HUES64 (cell line): ENCODE results near the gene PDZD8.

Experiments
- H3K27ac ChIP-seq: 2 replicates; pipeline ENCODE4 v1.7.0; 2013; ENCODE audit warnings: low read depth, low read length, inconsistent platforms
- H3K27me3 ChIP-seq: 2 replicates; pipeline ENCODE4 v1.6.1; 2013; ENCODE audit warnings: mild to moderate bottlenecking, low read length; ENCODE audit not compliant: insufficient read depth
- H3K36me3 ChIP-seq: 2 replicates; pipeline ENCODE4 v1.6.1; 2013; ENCODE audit warnings: mild to moderate bottlenecking, low read length; ENCODE audit not compliant: insufficient read depth
- H3K4me1 ChIP-seq: 2 replicates; pipeline ENCODE4 v1.6.1; 2013; ENCODE audit warnings: mild to moderate bottlenecking, low read length, moderate library complexity; ENCODE audit not compliant: insufficient read depth
- H3K4me3 ChIP-seq: 2 replicates; pipeline ENCODE4 v1.5.1; 2013; ENCODE audit warnings: mild to moderate bottlenecking, low read length, moderate library complexity
- H3K9ac ChIP-seq: 2 replicates; pipeline ENCODE4 v1.6.1; 2013; ENCODE audit warnings: mild to moderate bottlenecking, low read depth, low read length
- H3K9me3 ChIP-seq: 2 replicates; pipeline ENCODE4 v1.6.1; 2013; ENCODE audit warnings: low read depth, low read length; ENCODE audit not compliant: insufficient read depth
- WGBS: fragments of 150-250, 120-280 bp; methylation state at CpG from one replicate; pipeline ENCODE4 v1.1.7; 2013; ENCODE audit warnings: missing lambda C conversion rate; 5-methylcytosine and 5-hydroxymethylcytosine counted together

The PDZD8 gene

DNA sequence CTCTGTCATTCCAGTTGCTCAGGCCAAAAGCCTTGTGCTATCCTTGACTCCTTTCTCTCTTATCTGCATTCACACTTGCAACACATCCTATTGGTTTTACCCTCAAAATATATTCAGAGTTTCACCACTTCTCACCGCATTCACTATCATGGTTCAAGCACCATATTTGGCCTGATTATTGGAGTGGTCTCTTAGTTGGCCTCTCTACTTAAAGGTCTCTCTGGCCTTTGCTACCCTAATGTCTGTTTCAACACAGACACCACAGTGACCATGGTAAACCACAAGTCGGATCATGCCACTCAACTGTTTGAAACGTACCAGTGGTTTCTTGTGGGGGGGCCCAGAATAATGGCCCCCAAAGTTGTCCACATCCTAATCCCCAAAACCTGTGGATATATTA is 15.2 kb upstream of the PDZD8 start:
- Histone ChIP-seq H3K27ac (no peak overlapping the region), H3K9ac (no peak overlapping the region), H3K9me3 (no peaks in the 10 kb centered on the region), H3K4me1 (no peaks in the 10 kb centered on the region), H3K27me3 (no peaks in the 10 kb centered on the region), H3K36me3 (no peaks in the 10 kb centered on the region), H3K4me3 (no peak overlapping the region)
- 92% methylated on average over 3 of the region's 3 CpGs for WGBS

DNA sequence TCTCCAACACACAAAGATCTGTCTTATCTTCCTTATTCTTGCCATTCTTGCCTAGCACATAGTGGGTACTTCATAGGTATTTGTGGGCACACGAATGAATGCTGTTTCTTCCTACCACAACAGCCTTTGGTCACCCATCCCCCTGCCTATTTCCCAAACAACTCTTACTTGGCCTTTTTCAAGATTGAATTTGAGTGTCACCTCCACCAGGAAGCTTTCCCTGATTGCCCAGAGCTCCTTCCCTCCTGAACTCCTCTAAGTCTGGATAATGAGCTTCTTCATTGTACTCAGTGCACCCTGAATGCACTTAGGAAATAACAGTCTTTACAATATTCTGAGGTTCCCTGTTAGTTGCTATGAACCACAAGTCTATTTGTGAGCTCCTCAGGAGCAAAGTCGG is 11.6 kb upstream of the PDZD8 start:
- H3K27ac ChIP-seq = no peak overlapping the region
- WGBS = 97% methylated on average over 2 of the region's 2 CpGs

DNA sequence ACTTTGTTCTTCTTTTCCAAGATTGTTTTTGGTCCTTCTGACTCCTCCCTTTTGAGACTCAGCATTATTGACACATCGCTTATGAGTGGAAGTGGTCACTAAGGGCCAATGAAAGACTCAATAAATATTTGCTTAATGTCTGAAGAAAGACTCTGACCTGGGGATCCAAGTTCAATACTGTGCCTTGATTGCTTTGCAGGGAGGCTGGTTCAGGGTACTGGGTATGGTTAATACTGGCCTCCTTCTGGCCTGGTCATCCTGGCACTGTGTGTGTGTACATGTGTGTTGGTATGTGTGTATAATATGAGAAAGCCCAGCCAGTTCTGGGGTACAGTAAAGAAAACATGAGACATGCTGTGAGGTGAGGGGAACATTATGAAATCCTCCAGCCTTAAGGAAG is 7.6 kb upstream of the PDZD8 start:
- 59% methylated on average over 1 of the region's 1 CpG for WGBS
- no peak overlapping the region for H3K9ac ChIP-seq
- no peak overlapping the region for H3K4me3 ChIP-seq
- H3K4me1 ChIP-seq = no peaks in the 10 kb centered on the region
- no peaks in the 10 kb centered on the region for H3K9me3 ChIP-seq
- H3K27me3 ChIP-seq = peaks cover 32% of the 10 kb centered on the region
- no peaks in the 10 kb centered on the region for H3K36me3 ChIP-seq
- no peak overlapping the region for H3K27ac ChIP-seq

More for the DNA sequence above, 11.6 kb upstream of the PDZD8 start:
- H3K36me3 ChIP-seq = no peaks in the 10 kb centered on the region
- no peaks in the 10 kb centered on the region; the same call in 1 of the 2 replicates for H3K27me3 ChIP-seq
- no peaks in the 10 kb centered on the region for H3K4me1 ChIP-seq
- no peaks in the 10 kb centered on the region for H3K9me3 ChIP-seq
- H3K4me3 ChIP-seq = no peak overlapping the region
- H3K9ac ChIP-seq = no peak overlapping the region

DNA sequence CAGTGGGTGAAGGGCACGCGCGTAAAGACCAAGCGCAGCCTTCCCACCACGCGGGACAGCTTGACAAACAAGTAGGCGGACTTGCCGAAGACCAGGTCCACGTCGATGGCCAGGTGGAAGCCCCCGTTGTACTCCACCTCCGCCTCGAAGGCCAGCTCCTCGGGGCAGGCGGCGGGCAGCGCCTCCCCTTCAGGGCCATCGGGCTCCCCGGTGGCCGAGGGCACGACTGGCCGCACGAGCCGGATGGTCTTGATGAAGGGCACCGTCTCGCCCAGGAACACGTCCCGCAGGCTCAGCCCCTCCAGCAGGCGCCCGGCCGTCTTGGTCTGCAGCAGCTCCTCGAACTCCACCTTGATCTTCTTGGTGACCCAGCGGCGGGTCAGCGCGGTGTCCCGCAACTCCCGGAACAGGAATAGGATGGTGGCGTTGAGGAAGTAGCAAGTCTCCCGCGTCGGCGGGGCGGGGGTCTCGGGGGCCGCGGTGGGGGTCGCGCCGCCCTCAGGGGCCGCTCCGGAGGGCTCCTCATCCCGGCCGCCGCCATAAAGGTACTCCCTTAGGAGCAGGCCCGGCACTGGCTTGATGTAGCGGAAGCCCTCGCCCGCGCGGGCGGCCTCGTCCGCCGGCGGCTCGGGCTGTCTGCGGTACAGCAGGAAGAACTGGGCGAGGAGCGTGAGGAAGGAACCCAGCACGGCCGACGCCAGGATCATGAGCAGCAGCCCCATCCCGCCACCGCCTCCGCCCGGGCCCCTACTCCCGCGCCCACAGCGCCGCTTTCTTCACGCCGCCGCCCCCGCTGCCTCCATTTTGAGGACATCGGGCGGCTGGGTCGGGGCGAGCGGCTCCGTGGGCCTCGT is 507 bp downstream of the PDZD8 start:
- peaks cover 48% of the 10 kb centered on the region for H3K27me3 ChIP-seq
- H3K4me3 ChIP-seq = peak overlapping the region; percentile 97
- H3K9me3 ChIP-seq = no peaks in the 10 kb centered on the region
- H3K27ac ChIP-seq = peak overlapping the region; percentile 54; the same call in 1 of the 2 replicates
- peaks cover 15% of the 10 kb centered on the region for H3K4me1 ChIP-seq
- H3K9ac ChIP-seq = peak overlapping the region; percentile 76
- WGBS = under 1% methylated on average over 92 of the region's 92 CpGs
- H3K36me3 ChIP-seq = no peaks in the 10 kb centered on the region

DNA sequence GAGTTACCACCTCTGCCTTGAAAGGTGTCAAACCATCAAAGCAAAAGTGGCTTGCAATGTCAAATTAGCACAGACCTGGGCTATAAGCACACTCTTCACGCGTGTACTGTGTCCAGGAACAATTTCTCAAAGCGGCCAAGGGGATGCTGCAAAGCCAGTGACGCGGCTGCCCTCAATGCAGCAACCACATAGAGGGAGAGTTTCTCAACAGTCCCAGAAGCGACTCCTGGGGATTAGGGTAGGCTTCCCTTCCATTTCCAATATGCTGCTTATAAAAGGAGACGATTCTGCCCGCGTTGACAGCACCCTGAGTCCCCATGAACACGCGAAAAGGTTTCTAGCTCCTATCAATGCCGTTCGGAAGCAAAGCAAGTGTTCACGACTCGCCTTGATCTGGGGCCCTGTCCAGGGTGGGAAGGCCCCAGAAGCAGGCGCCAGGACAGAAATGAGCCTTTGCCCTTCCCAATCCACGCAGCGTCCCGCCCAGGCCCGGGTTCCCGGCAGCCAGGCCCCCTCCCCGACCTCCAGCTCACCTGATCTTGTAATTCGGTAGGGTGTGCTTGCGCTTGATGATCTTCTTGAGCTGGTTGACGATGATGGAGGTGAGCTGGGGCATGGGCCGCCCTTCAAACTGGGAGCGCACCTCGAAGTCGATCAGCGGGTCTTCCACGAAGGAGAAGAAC is 1.3 kb downstream of the PDZD8 start:
- Histone ChIP-seq H3K4me3 (peak overlapping the region; percentile 97), H3K9me3 (no peaks in the 10 kb centered on the region), H3K4me1 (peaks cover 15% of the 10 kb centered on the region), H3K27ac (no peak overlapping the region), H3K27me3 (peaks cover 40% of the 10 kb centered on the region), H3K9ac (peak overlapping the region; percentile 76), H3K36me3 (no peaks in the 10 kb centered on the region)
- under 1% methylated on average over 31 of the region's 31 CpGs for WGBS

DNA sequence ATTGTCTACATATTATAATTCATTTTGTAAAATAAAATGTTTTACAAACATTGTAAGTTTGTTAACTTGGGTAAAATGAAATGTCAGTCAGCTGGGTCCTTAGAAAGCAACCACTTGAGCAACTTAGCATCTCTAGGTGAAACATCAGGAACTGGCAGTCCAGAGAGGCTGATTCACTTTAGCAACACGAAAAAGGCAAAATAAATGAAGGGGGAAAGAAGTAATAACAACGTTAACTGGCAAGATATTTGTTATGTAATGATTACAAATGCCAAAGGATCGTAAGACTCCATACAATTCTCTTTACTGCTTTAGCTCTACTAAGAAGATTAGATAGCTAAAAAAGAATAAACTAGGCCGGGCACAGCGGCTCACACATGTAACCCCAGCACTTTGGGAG is 5.0 kb downstream of the PDZD8 start:
- H3K9me3 ChIP-seq = no peaks in the 10 kb centered on the region
- no peak overlapping the region for H3K27ac ChIP-seq
- H3K27me3 ChIP-seq = peaks cover 9% of the 10 kb centered on the region
- H3K4me1 ChIP-seq = peaks cover 11% of the 10 kb centered on the region
- no peaks in the 10 kb centered on the region for H3K36me3 ChIP-seq
- no peak overlapping the region for H3K9ac ChIP-seq
- no peak overlapping the region for H3K4me3 ChIP-seq
- WGBS = 85% methylated on average over 4 of the region's 5 CpGs

DNA sequence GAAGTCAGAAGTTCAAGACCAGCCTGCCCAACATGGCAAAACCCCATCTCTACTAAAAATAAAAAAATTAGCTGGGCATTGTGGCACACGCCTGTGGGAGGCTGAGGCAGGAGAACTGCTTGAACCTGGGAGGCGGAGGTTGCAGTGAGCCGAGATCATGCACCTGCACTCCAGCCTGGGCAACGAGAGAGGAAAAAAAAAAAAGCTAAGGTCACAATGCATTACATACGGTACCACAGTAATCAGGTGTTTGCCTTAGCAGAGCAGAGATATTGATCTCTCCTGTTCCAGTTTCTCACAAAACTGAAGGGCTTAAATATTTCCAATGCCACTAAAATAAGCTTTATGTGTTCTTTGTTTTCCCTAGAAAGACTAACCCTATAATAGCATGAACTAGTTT is 7.5 kb downstream of the PDZD8 start:
- Histone ChIP-seq H3K4me3 (no peak overlapping the region), H3K4me1 (peaks cover 21% of the 10 kb centered on the region), H3K36me3 (no peaks in the 10 kb centered on the region), H3K27me3 (no peaks in the 10 kb centered on the region), H3K27ac (no peak overlapping the region), H3K9me3 (no peaks in the 10 kb centered on the region), H3K9ac (no peak overlapping the region)
- 81% methylated on average over 5 of the region's 5 CpGs for WGBS

DNA sequence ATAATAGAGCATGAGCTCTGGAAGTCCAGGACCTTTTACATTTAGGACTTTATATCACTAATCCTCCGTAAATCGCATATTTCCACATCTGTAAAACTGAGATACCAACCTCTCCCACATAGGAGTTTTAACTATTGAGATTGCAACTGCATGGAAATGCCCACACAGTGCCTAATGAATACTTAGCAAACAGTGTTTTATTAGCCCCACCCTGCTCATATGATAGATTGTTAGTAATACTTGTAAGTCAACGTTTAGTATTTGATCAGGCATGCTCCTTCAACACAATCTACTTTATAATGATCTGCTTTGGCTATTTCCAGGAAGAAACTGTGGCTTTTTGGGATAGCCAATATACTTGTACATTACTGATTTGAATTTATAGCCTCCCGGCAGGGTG is 8.5 kb downstream of the PDZD8 start:
- 96% methylated on average over 3 of the region's 4 CpGs for WGBS
- Histone ChIP-seq H3K27ac (no peak overlapping the region), H3K9ac (no peak overlapping the region), H3K9me3 (no peaks in the 10 kb centered on the region), H3K27me3 (no peaks in the 10 kb centered on the region), H3K4me3 (no peak overlapping the region), H3K4me1 (peaks cover 15% of the 10 kb centered on the region; the same call in 1 of the 2 replicates), H3K36me3 (no peaks in the 10 kb centered on the region)

DNA sequence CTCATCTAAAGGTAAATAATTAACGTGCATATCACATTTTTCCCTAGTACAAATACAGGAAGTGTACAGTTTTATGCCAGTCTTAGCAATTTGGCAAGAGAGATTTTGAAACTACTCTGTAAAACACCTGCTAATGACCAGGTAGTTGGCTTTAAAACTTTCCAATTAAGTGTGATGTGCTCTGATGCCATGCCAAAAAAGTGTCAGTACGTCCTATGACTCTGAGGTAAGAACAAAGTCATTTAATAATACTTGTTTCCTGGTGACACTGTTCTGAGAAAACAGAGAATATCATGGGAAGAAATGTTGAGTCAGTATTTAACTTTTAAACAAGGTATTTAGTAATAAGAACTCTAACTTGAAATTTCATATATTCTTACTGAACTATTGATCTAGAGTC is 9.6 kb downstream of the PDZD8 start:
- WGBS = 86% methylated on average over 2 of the region's 2 CpGs
- H3K27ac ChIP-seq = no peak overlapping the region
- no peaks in the 10 kb centered on the region for H3K9me3 ChIP-seq
- no peaks in the 10 kb centered on the region for H3K27me3 ChIP-seq
- H3K4me1 ChIP-seq = peaks cover 15% of the 10 kb centered on the region; the same call in 1 of the 2 replicates
- H3K4me3 ChIP-seq = no peak overlapping the region
- H3K36me3 ChIP-seq = no peaks in the 10 kb centered on the region
- H3K9ac ChIP-seq = no peak overlapping the region

DNA sequence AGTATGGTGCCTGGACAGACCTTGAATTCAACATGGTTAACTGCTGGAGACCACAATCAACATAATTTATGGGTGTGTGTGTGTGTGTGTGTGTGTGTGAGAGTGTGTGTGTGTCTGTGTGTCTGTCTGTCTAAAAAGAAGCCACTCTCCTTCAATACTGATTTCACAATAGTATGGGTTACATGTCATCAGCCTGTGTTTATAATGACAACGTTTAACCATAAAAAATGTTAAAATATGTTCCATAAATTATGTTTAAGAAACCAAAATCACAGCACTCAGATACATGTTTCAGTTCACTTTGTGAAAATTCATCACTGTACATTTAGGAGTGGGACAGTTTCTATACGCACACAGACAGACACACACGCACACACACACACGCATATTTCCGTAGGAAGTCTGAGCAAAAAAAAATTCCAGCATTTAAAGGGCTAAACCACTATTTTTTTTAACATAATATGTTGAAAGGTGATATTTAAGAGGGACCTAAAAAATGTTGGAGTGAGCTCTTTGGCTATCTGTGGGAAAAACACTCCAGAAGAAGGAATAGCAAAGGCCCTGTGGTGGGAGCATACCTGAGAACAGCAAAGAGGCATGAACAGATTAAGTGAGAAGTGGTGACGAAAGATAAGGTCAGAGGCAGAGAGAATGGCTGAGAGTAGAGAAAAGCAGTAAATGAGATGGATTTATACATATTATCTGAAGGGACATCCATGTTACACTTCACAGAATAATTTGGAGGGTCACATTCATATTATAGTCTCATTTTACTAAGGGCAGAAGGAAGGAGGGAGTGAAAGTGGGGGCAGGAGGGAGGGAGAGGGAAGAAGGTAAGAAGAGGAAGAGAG is 10.9 kb downstream of the PDZD8 start:
- H3K27me3 ChIP-seq = no peaks in the 10 kb centered on the region
- H3K9me3 ChIP-seq = no peaks in the 10 kb centered on the region
- no peak overlapping the region for H3K9ac ChIP-seq
- WGBS = 79% methylated on average over 5 of the region's 6 CpGs
- no peaks in the 10 kb centered on the region for H3K36me3 ChIP-seq
- no peak overlapping the region for H3K4me3 ChIP-seq
- peaks cover 20% of the 10 kb centered on the region for H3K4me1 ChIP-seq
- H3K27ac ChIP-seq = no peak overlapping the region

DNA sequence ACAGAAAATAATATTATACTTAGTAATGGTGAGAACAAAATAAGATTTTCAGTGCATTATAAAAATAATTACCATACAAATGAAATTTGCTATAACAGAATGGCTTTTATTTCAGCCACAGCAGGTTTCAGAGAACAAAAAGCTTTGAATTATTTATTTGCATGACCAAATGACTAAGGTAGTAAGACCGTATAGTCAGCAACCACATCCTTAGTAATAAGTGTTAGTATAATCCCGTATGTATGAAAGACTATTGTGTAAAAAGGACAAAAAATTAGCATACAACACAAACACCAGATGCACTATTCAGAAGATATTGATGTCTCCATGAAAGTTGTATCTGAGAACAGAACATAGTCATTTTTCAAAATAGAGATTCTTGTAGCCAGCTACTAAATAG is 12.2 kb downstream of the PDZD8 start:
- no peaks in the 10 kb centered on the region for H3K27me3 ChIP-seq
- no peaks in the 10 kb centered on the region for H3K36me3 ChIP-seq
- no CpG with 5 or more reads among the region's 2 CpGs for WGBS
- H3K4me1 ChIP-seq = peaks cover 20% of the 10 kb centered on the region
- no peak overlapping the region for H3K4me3 ChIP-seq
- no peaks in the 10 kb centered on the region for H3K9me3 ChIP-seq
- no peak overlapping the region for H3K9ac ChIP-seq
- no peak overlapping the region for H3K27ac ChIP-seq
